H1 (cell line): ENCODE results near the gene NUTM1. TPM values are rescaled to one million over a fixed set of nuclear protein-coding genes. Genes with fewer than 3 reads are reported as not detected.

Source experiments
- CTCF ChIA-PET: fragments of 300-600 bp; sonication (Branson Sonifier 250); formaldehyde crosslinking; loops from one replicate; lab custom pipeline; 2021; ENCODE audit not compliant: partially characterized antibody; lab: Charles Lee
- POLR2A ChIA-PET: fragments of 300-600 bp; sonication (Branson Sonifier 250); formaldehyde crosslinking; loops from one replicate; lab custom pipeline; 2021; ENCODE audit warnings: inconsistent platforms; ENCODE audit not compliant: partially characterized antibody; lab: Charles Lee
- DNase-seq, 2 experiments: peaks; one replicate each; pipeline versions ENCODE4 v3.0.0 to v3.0.0-alpha.2; 2010 to 2022; ENCODE audit warnings: low spot score in 2 of 2, low read depth in 1 of 2, mixed read lengths in 1 of 2
- FAIRE-seq: peaks from 2 replicates; lab custom pipeline; 2011; peaks lifted over from hg19 to GRCh38; lab: Jason Lieb, UNC
- H2AFZ ChIP-seq: 2 replicates; pipeline ENCODE4 v1.8.1; 2012; ENCODE audit warnings: low read length, inconsistent platforms
- H2AK5ac ChIP-seq: 2 replicates; pipeline ENCODE4 v1.6.1; 2013; ENCODE audit warnings: low read depth, low read length
- H2BK120ac ChIP-seq: replicated peaks from 2 replicates; pipeline ENCODE3; 2013; ENCODE audit warnings: low read depth, low read length, inconsistent platforms
- H2BK12ac ChIP-seq: 2 replicates; pipeline ENCODE4 v1.6.1; 2013; ENCODE audit warnings: low read depth, low read length
- H2BK15ac ChIP-seq: 2 replicates; pipeline ENCODE4 v1.6.1; 2013; ENCODE audit warnings: low read length
- H2BK20ac ChIP-seq: 2 replicates; pipeline ENCODE4 v1.6.1; 2013; ENCODE audit warnings: low read length
- H2BK5ac ChIP-seq: 2 replicates; pipeline ENCODE4 v1.6.1; 2013; ENCODE audit warnings: low read depth, low read length
- H3K14ac ChIP-seq: 2 replicates; pipeline ENCODE4 v1.6.1; 2013; ENCODE audit warnings: inconsistent platforms; ENCODE audit not compliant: insufficient read length
- H3K18ac ChIP-seq: 2 replicates; pipeline ENCODE4 v1.6.1; 2013; ENCODE audit warnings: low read length; ENCODE audit errors: extremely low read depth
- H3K23ac ChIP-seq: 2 replicates; pipeline ENCODE4 v1.6.1; 2013; ENCODE audit warnings: inconsistent platforms; ENCODE audit not compliant: insufficient read length
- H3K23me2 ChIP-seq: 2 replicates; pipeline ENCODE4 v1.6.1; 2013; ENCODE audit warnings: low read depth, low read length
- H3K27ac ChIP-seq: 2 replicates; pipeline ENCODE4 v1.6.1; 2011; ENCODE audit warnings: low read depth, low read length, inconsistent platforms
- H3K27me3 ChIP-seq, 4 experiments: replicated peaks in 1 of 4; 1 replicate in 1 of 4; 2 replicates in 3 of 4; pipeline versions ENCODE4 v1.6.1 to v1.8.1; 2011 to 2013; ENCODE audit warnings: low read length in 3 of 4, mild to moderate bottlenecking in 3 of 4, inconsistent platforms in 2 of 4, mixed read lengths in 2 of 4, moderate library complexity in 1 of 4; ENCODE audit not compliant: control insufficient read depth in 3 of 4, insufficient read depth in 3 of 4; ENCODE audit errors: extremely low read depth in 1 of 4
- H3K36me3 ChIP-seq, 4 experiments: 2 replicates each; pipeline versions ENCODE4 v1.6.1 to v1.8.1; 2011 to 2013; ENCODE audit warnings: mild to moderate bottlenecking in 4 of 4, low read length in 3 of 4, moderate library complexity in 2 of 4, control low read depth in 1 of 4, inconsistent platforms in 1 of 4; ENCODE audit not compliant: insufficient read depth in 4 of 4, control insufficient read depth in 2 of 4
- H3K4ac ChIP-seq: replicated peaks from 2 replicates; pipeline ENCODE3; 2013; ENCODE audit warnings: low read length, low read depth, mixed read lengths, inconsistent platforms; ENCODE audit not compliant: insufficient read length
- H3K4me1 ChIP-seq, 4 experiments: replicated peaks in 1 of 4; 1 replicate in 1 of 4; 2 replicates in 3 of 4; pipeline versions ENCODE4 v1.6.1 to v1.8.1; 2011 to 2013; ENCODE audit warnings: low read length in 3 of 4, inconsistent platforms in 2 of 4, mixed read lengths in 1 of 4; ENCODE audit not compliant: insufficient read depth in 4 of 4, control insufficient read depth in 3 of 4
- H3K4me2 ChIP-seq, 2 experiments: 2 replicates each; pipeline versions ENCODE4 v1.6.1 to v1.8.1; 2011 to 2013; ENCODE audit warnings: low read depth in 2 of 2, low read length in 2 of 2, control low read depth in 1 of 2, inconsistent platforms in 1 of 2, mild to moderate bottlenecking in 1 of 2; ENCODE audit not compliant: insufficient read depth in 1 of 2
- H3K4me3 ChIP-seq, 4 experiments: fragments of 200-600, 300-600 bp in 1 of 4; sonication (generic), shearing (Covaris generic), sonication (Bioruptor Twin) in 1 of 4; 2 replicates each; pipeline versions ENCODE4 v1.5.1 to v1.8.1; 2011 to 2016; ENCODE audit warnings: low read length in 4 of 4, low read depth in 3 of 4, control low read depth in 2 of 4, inconsistent platforms in 2 of 4, mild to moderate bottlenecking in 2 of 4, mixed read lengths in 1 of 4, moderate library complexity in 1 of 4; ENCODE audit not compliant: insufficient read depth in 2 of 4; ENCODE audit errors: extremely low read depth in 1 of 4
- H3K56ac ChIP-seq: replicated peaks from 2 replicates; pipeline ENCODE3; 2013; ENCODE audit warnings: low read depth, mild to moderate bottlenecking, mixed read lengths, low read length, inconsistent platforms; ENCODE audit not compliant: insufficient read length
- H3K79me1 ChIP-seq: 2 replicates; pipeline ENCODE4 v1.6.1; 2013; ENCODE audit warnings: low read depth, low read length, control low read depth
- H3K79me2 ChIP-seq, 2 experiments: 2 replicates each; pipeline versions ENCODE4 v1.6.1 to v1.8.1; 2012 to 2013; ENCODE audit warnings: low read length in 2 of 2, mild to moderate bottlenecking in 2 of 2, inconsistent platforms in 1 of 2; ENCODE audit not compliant: insufficient read depth in 2 of 2, control insufficient read depth in 1 of 2
- H3K9ac ChIP-seq, 4 experiments: replicated peaks in 1 of 4; 1 replicate in 1 of 4; 2 replicates in 3 of 4; pipeline versions ENCODE4 v1.6.1 to v1.8.1; 2011 to 2013; ENCODE audit warnings: low read depth in 3 of 4, low read length in 3 of 4, control low read depth in 2 of 4, mild to moderate bottlenecking in 2 of 4, moderate library complexity in 2 of 4, inconsistent platforms in 1 of 4; ENCODE audit errors: extremely low read depth in 1 of 4
- H3K9me3 ChIP-seq, 2 experiments: 2 replicates each; pipeline versions ENCODE4 v1.6.1 to v1.8.1; 2012 to 2013; ENCODE audit warnings: mild to moderate bottlenecking in 2 of 2, moderate library complexity in 2 of 2, control low read depth in 1 of 2, inconsistent platforms in 1 of 2, low read depth in 1 of 2, low read length in 1 of 2, mixed read lengths in 1 of 2; ENCODE audit not compliant: insufficient read depth in 2 of 2
- H4K20me1 ChIP-seq, 2 experiments: replicated peaks in 1 of 2; 2 replicates each; pipeline versions ENCODE3 to v1.8.1; 2011 to 2013; ENCODE audit warnings: inconsistent platforms in 2 of 2, low read length in 2 of 2, mild to moderate bottlenecking in 1 of 2; ENCODE audit not compliant: insufficient read depth in 2 of 2, control insufficient read depth in 1 of 2
- H4K5ac ChIP-seq: 2 replicates; pipeline ENCODE4 v1.6.1; 2013; ENCODE audit warnings: low read length, low read depth, mixed read lengths, inconsistent platforms; ENCODE audit not compliant: insufficient read length
- H4K8ac ChIP-seq: 2 replicates; pipeline ENCODE4 v1.8.0; 2013; ENCODE audit warnings: mild to moderate bottlenecking, moderate library complexity, low read length, inconsistent platforms; ENCODE audit not compliant: insufficient read depth; ENCODE audit errors: extremely low read depth
- H4K91ac ChIP-seq: replicated peaks from 2 replicates; pipeline ENCODE3; 2013; ENCODE audit warnings: low read length, mixed read lengths, inconsistent platforms; ENCODE audit not compliant: insufficient read length
- FOSL1 ChIP-seq: IDR thresholded peaks from 2 replicates; pipeline ENCODE4 v1.6.1; 2011; ENCODE audit warnings: mild to moderate bottlenecking, low read depth, low read length, moderate library complexity; ENCODE audit not compliant: insufficient read depth
- KDM1A ChIP-seq: fragments of 200-600, 300-600 bp; sonication (generic); IDR thresholded peaks from 2 replicates; pipeline ENCODE4 v1.7.1; 2016; ENCODE audit warnings: mild to moderate bottlenecking, low read length, borderline replicate concordance
- SRF ChIP-seq: IDR thresholded peaks from 2 replicates; pipeline ENCODE4 v1.6.1; 2011; ENCODE audit warnings: mild to moderate bottlenecking, low read depth, low read length, moderate library complexity
- TAF1 ChIP-seq: IDR thresholded peaks from 2 replicates; pipeline ENCODE4 v1.6.1; 2011; ENCODE audit warnings: mild to moderate bottlenecking, low read depth, low read length
- WGBS, 2 experiments: shearing (Covaris generic) in 1 of 2; methylation state at CpG; one replicate each; pipeline versions ENCODE4 v1.1.6 to v1.1.7; 2013 to 2015; ENCODE audit warnings: low lambda C conversion rate in 2 of 2, mixed read lengths in 2 of 2, inconsistent platforms in 1 of 2, low coverage in 1 of 2, missing lambda C conversion rate in 1 of 2; ENCODE audit not compliant: insufficient replicate concordance in 2 of 2, insufficient coverage in 1 of 2, insufficient read length in 1 of 2; ENCODE audit errors: extremely low coverage in 1 of 2, missing lambda C conversion rate in 1 of 2; 5-methylcytosine and 5-hydroxymethylcytosine counted together
- polyA plus RNA-seq, 7 experiments: library from polyadenylated mRNA; depleted of rRNA in 3 of 7; stranded (reverse) in 5 of 7; unstranded in 2 of 7; fragments of >200 nt in 5 of 7; fragments of 200-250 nt in 2 of 7; gene quantifications; 1 replicate in 5 of 7; 2 replicates in 1 of 7; 4 replicates in 1 of 7; pipeline versions ENCODE4 v1.2.1 to v1.2.3, GENCODE V29; 2011 to 2013; ENCODE audit warnings: missing spikeins in 2 of 7, mixed read lengths in 2 of 7
- total RNA-seq: library from RNA; stranded (reverse); fragmentation: NEBNext Ultra II Directional; extraction: Animal tissue kit (Norgen Biotek cat#: 25700); gene quantifications from 2 replicates; pipeline ENCODE4 v1.2.1, GENCODE V29; 2021
- TF ChIP-seq, protein P1 (sequence below): IDR thresholded peaks from 2 replicates; pipeline ENCODE4 v1.6.1; 2011; ENCODE audit warnings: low read length, improper control_type of control experiment

The NUTM1 gene
- total and polyA plus RNA-seq, 2 of the 8 experiments (the other 6 are each of a cell fraction or from before 2014, with no cell fraction given): 0.39 to 0.60 TPM

DNA sequence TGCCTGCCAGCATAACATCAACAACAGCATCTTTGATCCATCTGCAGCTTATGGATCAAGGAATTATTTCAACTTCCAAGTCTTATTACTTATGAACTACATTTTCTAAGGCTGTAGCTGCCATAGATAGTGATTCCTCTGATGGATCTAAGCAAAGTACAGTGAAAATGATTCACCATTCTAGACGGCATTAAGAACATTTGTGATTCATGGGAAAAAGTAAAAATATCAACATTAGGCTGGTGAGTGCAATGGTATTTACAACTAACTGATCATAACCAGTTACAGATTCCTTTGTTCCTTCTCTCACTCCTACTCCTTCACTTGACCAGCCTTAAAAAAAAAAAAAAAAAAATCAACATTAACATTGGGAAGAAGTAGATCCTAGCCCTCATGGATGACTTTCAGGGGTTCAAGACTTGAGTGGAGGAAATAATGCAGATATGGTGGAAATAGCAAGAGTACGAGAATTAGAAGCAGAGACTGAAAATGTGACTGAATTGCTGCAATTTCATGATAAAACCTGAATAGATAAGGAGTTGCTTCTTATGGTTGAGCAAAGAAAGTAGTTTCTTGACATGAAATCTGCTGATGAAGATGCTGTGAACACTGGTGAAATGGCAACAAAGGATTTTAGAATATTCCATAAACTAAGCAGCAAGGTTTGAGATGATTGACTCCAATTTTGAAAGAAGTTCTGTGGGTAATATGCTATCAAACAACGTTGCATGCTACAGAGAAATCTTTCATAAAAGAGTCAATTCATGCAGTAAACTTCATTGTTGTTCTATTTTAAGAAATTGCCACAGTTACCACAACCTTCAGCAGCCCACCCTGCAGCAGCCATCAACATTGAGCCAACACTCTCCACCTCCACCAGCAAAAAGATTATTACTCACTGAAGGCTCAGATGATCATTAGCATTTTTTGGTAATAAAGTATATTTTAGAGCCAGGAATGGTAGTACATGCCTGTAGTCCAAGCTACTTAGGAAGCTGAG is 28.3 kb upstream of the NUTM1 start:
- Histone ChIP-seq H2BK120ac (no peak overlapping the region), H3K23ac (no peak overlapping the region), H3K4me2 (no peak overlapping the region), H3K27ac (no peak overlapping the region), H2BK12ac (no peak overlapping the region), H3K14ac (no peak overlapping the region), H3K36me3 (no peaks in the 10 kb centered on the region), H4K8ac (no peak overlapping the region), H3K9me3 (no peaks in the 10 kb centered on the region), H3K9ac (no peak overlapping the region), H3K18ac (no peak overlapping the region), H2AFZ (no peak overlapping the region), H3K23me2 (no peaks in the 10 kb centered on the region; the same call in 1 of the 2 replicates), H4K91ac (no peak overlapping the region), H3K79me1 (no peaks in the 10 kb centered on the region), H3K79me2 (no peaks in the 10 kb centered on the region), H3K4ac (no peak overlapping the region), H3K4me3 (no peak overlapping the region), H2AK5ac (no peak overlapping the region), H2BK20ac (no peak overlapping the region), H2BK5ac (no peak overlapping the region), H3K56ac (no peak overlapping the region), H4K5ac (no peak overlapping the region), H2BK15ac (no peak overlapping the region), H3K4me1 (peaks cover 0 to 4% (median 0%) of the 10 kb centered on the region in 4 experiments; a peak in 2 of 7 replicates), H4K20me1 (no peaks in the 10 kb centered on the region), H3K27me3 (no peaks in the 10 kb centered on the region)
- ChIA-PET CTCF (interaction anchor here (0.6 kb wide), 1 partner anchor 73 kb away, joined by 3 read pairs; no protein-coding TSS in a partner anchor), POLR2A (no interaction called here)
- 90% methylated on average over 3 of the region's 3 CpGs; no CpG with 5 or more reads in 1 of the 2 experiments for WGBS, 2 experiments
- TF ChIP-seq KDM1A: no peak
- TF ChIP-seq SRF: no peak
- no peak for TF ChIP-seq TAF1
- TF ChIP-seq, protein P1, sequence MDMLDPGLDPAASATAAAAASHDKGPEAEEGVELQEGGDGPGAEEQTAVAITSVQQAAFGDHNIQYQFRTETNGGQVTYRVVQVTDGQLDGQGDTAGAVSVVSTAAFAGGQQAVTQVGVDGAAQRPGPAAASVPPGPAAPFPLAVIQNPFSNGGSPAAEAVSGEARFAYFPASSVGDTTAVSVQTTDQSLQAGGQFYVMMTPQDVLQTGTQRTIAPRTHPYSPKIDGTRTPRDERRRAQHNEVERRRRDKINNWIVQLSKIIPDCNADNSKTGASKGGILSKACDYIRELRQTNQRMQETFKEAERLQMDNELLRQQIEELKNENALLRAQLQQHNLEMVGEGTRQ: no peak
- no peak for TF ChIP-seq FOSL1
- FAIRE-seq (no peak), DNase-seq (no peak)
